ENCODE measurements around the gene MYH7. TPM values are rescaled to one million over a fixed set of nuclear protein-coding genes. Genes with fewer than 3 reads are reported as not detected.
"Not testable (repeated sequence)": the region's sequence is repeated elsewhere in the genome, so short reads cannot be mapped to it uniquely, and the experiment has no call there.

The MYH7 gene
- total RNA-seq, 1 donor from 2014 or later, result not detected

DNA sequence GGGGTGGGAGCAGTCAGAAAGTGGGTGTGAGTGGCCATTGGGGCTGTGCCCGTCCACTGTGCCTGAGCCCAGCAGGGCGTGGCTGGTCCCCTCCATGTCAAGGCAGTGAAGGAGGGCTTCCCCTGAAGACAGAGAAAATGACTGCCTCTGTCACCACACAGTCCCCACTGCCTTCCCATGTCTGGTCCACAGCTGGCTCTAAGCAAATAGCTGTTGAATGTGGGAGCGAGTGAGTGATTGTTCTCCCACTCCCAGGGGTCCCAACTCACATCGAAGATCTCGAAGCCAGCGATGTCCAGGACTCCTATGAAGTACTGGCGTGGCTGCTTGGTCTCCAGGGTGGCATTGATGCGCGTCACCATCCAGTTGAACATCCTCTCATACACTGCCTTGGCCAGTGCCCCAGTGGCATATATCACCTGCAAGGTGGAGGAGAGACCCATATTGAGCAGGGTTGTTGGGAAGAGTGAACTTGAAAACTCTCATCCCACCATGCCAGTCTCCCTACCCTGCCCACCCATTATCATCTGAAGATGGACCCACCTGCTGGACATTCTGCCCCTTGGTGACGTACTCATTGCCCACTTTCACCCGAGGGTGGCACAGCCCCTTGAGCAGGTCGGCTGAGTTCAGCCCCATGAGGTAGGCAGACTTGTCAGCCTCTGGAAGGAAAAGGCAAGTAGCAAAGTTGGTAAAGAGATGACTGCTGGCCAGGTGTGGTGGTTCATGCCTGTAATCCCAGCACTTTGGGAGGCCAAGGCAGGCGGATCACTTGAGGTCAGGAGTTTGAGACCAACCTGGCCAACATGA, 6.6 kb downstream of the MYH7 start:
- Histone ChIP-seq H3K4me1 (no peaks in the 10 kb centered on the region), H3K4me3 (no peak overlapping the region), H3K27ac (no peak overlapping the region), H3K9me3 (no peaks in the 10 kb centered on the region), H3K36me3 (no peaks in the 10 kb centered on the region), H3K27me3 (no peaks in the 10 kb centered on the region)
- DNase-seq (ENCODE audit: extremely low spot score in 2 of 2), result no peak
- no peak for TF ChIP-seq POLR2AphosphoS5 (IDR thresholded peaks at IDR 0.05; ENCODE audit: insufficient read depth in 1 of 2, low read depth in 1 of 2)
- no peak for TF ChIP-seq CTCF (IDR thresholded peaks at IDR 0.05)
- no peak for TF ChIP-seq POLR2A (IDR thresholded peaks at IDR 0.05)
- intact Hi-C loops (cut with DNase I), result no loop called here

DNA sequence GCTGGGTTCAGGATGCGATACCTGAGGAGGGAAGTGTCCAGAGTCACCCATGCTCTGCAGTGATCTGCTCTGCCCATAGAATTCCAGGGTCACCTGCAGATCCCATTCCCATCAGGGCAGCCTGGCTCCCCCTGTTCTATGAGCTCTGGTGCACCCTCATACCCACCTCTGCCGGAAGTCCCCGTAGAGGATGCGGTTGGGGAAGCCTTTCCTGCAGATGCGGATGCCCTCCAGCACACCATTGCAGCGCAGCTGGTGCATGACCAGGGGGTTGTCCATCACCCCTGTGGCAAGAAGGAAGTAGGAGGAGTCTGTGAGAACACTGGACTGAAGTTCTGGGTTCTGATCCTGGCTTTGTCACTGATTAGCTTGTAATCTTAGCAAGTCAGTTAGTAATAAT, 9.7 kb downstream of the MYH7 start:
- H3K4me1 ChIP-seq; H3K27ac ChIP-seq; H3K4me3 ChIP-seq; intact Hi-C loops (cut with DNase I); DNase-seq (ENCODE audit: extremely low spot score in 2 of 2); H3K36me3 ChIP-seq; H3K27me3 ChIP-seq; H3K9me3 ChIP-seq: not testable (repeated sequence)

- no peaks in the 10 kb centered on the region for H3K27me3 ChIP-seq
- intact Hi-C loops (cut with DNase I), result no loop called here
- no peaks in the 10 kb centered on the region for H3K4me1 ChIP-seq
- TF ChIP-seq CTCF (IDR thresholded peaks at IDR 0.05) (no peak), POLR2AphosphoS5 (IDR thresholded peaks at IDR 0.05; ENCODE audit: insufficient read depth in 1 of 2, low read depth in 1 of 2) (no peak), POLR2A (IDR thresholded peaks at IDR 0.05) (no peak)
- no peak for DNase-seq (ENCODE audit: extremely low spot score in 2 of 2)
- H3K36me3 ChIP-seq, result no peaks in the 10 kb centered on the region
- H3K4me3 ChIP-seq, result no peak overlapping the region
- no peaks in the 10 kb centered on the region for H3K9me3 ChIP-seq
- no peak overlapping the region for H3K27ac ChIP-seq
Observed at GRCh38 chr14:23425169-23425568, 10.3 kb downstream of the MYH7 start.

GRCh38 chr14:23423657-23424056, 11.8 kb downstream of the MYH7 start:
- H3K27ac ChIP-seq, result no peak overlapping the region
- intact Hi-C loops (cut with DNase I), result no loop called here
- no peaks in the 10 kb centered on the region for H3K9me3 ChIP-seq
- H3K36me3 ChIP-seq, result no peaks in the 10 kb centered on the region
- TF ChIP-seq POLR2A (IDR thresholded peaks at IDR 0.05) (no peak), CTCF (IDR thresholded peaks at IDR 0.05) (no peak), POLR2AphosphoS5 (IDR thresholded peaks at IDR 0.05; ENCODE audit: insufficient read depth in 1 of 2, low read depth in 1 of 2) (no peak)
- H3K27me3 ChIP-seq, result no peaks in the 10 kb centered on the region
- no peak overlapping the region for H3K4me3 ChIP-seq
- H3K4me1 ChIP-seq, result no peaks in the 10 kb centered on the region
- DNase-seq (ENCODE audit: extremely low spot score in 2 of 2), result no peak

DNA sequence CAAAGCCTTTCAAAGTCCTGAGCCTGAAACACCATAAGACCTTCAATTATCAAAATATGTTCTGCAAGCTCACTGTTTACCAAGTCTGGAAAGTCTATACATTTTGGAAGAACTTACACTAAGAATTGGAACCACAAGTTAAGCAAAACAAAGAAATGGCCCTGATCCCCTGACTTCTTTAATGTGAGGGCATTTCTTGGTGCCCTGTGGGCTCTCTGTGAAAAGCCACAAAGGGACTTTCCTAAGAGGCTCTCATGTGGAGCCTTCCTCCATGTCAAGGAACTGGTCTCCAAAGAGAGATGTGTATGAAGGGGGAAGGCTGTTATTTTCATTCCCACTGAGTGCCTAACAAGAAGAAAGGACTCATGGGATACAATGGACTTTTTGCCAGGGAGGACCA, 13.9 kb downstream of the MYH7 start:
- TF ChIP-seq POLR2A (IDR thresholded peaks at IDR 0.05), result no peak
- no peak for TF ChIP-seq POLR2AphosphoS5 (IDR thresholded peaks at IDR 0.05; ENCODE audit: insufficient read depth in 1 of 2, low read depth in 1 of 2)
- no peak for TF ChIP-seq CTCF (IDR thresholded peaks at IDR 0.05)
- intact Hi-C loops (cut with DNase I), result no loop called here
- H3K27me3 ChIP-seq, result no peaks in the 10 kb centered on the region
- no peaks in the 10 kb centered on the region for H3K9me3 ChIP-seq
- H3K36me3 ChIP-seq, result no peaks in the 10 kb centered on the region
- no peak for DNase-seq (ENCODE audit: extremely low spot score in 2 of 2)
- H3K4me3 ChIP-seq, result no peak overlapping the region
- H3K27ac ChIP-seq, result no peak overlapping the region
- H3K4me1 ChIP-seq, result no peaks in the 10 kb centered on the region

DNA sequence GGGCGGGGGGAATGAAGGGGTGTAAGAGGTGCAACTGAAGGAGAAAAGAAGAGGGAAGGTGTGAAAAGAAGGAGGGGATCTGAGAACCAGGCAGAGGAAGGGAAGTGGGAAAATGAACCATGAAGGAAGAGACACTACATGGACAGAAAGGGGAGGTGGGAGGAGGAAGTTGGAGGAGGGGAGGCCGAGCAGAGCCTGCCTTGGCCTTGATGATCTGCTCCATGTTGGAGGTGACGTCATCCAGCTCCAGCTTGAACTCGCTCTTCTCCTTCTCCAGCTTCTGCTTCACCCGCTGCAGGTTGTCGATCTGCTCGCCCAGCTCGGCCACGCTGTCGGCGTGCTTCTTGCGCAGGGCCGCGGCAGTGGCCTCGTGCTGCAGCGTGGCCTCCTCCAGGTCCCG, 15.8 kb downstream of the MYH7 start:
- H3K9me3 ChIP-seq; H3K27me3 ChIP-seq; H3K27ac ChIP-seq; H3K36me3 ChIP-seq; DNase-seq (ENCODE audit: extremely low spot score in 2 of 2); intact Hi-C loops (cut with DNase I); H3K4me3 ChIP-seq; H3K4me1 ChIP-seq: not testable (repeated sequence)
